Body of pancreas (tissue), 4 donors: Measurements from ENCODE around the gene CRIM1. TPM values are rescaled to one million over a fixed set of nuclear protein-coding genes. Genes with fewer than 3 reads are reported as not detected.

Experiments
- ATAC-seq: fragments of 150-250 bp; one replicate; pipeline ENCODE4 v1.9.1; 2016
- DNase-seq, 4 donors: peaks; one replicate each; pipeline ENCODE4 v3.0.0-alpha.2; 2019
- H3K27ac ChIP-seq, 4 donors: fragments of 200-600 bp; sonication (generic); 1 replicate in 3 of 4; 2 replicates in 1 of 4; pipeline versions ENCODE4 v1.5.1 to v1.6.1; 2016 to 2019; ENCODE audit warnings: mild to moderate bottlenecking in 1 of 4, mixed read lengths in 1 of 4, moderate library complexity in 1 of 4
- H3K27me3 ChIP-seq, 2 donors: fragments of 200-600 bp; sonication (generic); one replicate each; pipeline ENCODE4 v1.6.0; 2016; ENCODE audit warnings: mild to moderate bottlenecking in 1 of 2
- H3K36me3 ChIP-seq, 2 donors: fragments of 200-600 bp; sonication (generic); replicated peaks in 1 of 2; 2 replicates each; pipeline ENCODE4 v1.5.1; 2016; ENCODE audit warnings: low read depth in 2 of 2; ENCODE audit not compliant: insufficient read depth in 1 of 2
- H3K4me1 ChIP-seq: fragments of 200-600 bp; sonication (generic); one replicate; pipeline ENCODE4 v1.6.0; 2016
- H3K4me3 ChIP-seq, 2 donors: fragments of 200-600 bp; sonication (generic); 1 replicate in 1 of 2; 2 replicates in 1 of 2; pipeline ENCODE4 v1.5.1; 2016 to 2019
- H3K9me3 ChIP-seq, 3 donors: fragments of 200-600 bp; sonication (generic); 1 replicate in 2 of 3; 2 replicates in 1 of 3; pipeline ENCODE4 v1.5.1; 2016
- CTCF ChIP-seq, 7 experiments: fragments of 450-650 bp in 4 of 7; fragments of 200-600 bp in 3 of 7; sonication (generic) in 3 of 7; IDR thresholded peaks; one replicate each; pipeline ENCODE4 v1.5.1; 2016 to 2019; ENCODE audit warnings: antibody characterized with exemption in 7 of 7
- POLR2A ChIP-seq, 3 donors: fragments of 450-650 bp; IDR thresholded peaks; one replicate each; pipeline ENCODE4 v1.6.1; 2016; ENCODE audit warnings: antibody characterized with exemption in 3 of 3, mild to moderate bottlenecking in 2 of 3
- WGBS, 2 donors: methylation state at CpG; one replicate each; pipeline ENCODE4 v1.1.5; 2017; 5-methylcytosine and 5-hydroxymethylcytosine counted together
- intact Hi-C: fragments of 100-400 bp; cut with DNase I; formaldehyde crosslinking; loops from one replicate; pipeline ENCODE4 v1.15.1; 2023
- total RNA-seq, 2 donors: library from RNA; depleted of rRNA; stranded (reverse); fragments of >200 nt; gene quantifications; one replicate each; pipeline ENCODE4 v1.1.0, GENCODE V29; 2016

Gene CRIM1
- total RNA-seq, 2 donors from 2014 or later: 41.5 to 64.6 TPM

GRCh38 chr2:36411962-36412444 lies 56.4 kb downstream of the CRIM1 start:
- no peak for DNase-seq
- TF ChIP-seq POLR2A (IDR thresholded peaks at IDR 0.05) (no peak), CTCF (IDR thresholded peaks at IDR 0.05) (no peak)
- H3K4me1 ChIP-seq: peaks cover 34% of the 10 kb centered on the region
- H3K4me3 ChIP-seq: no peak overlapping the region
- no peaks in the 10 kb centered on the region for H3K27me3 ChIP-seq
- intact Hi-C loops: no loop called here
- H3K36me3 ChIP-seq: no peaks in the 10 kb centered on the region
- no peak overlapping the region for H3K27ac ChIP-seq
- no peaks in the 10 kb centered on the region for H3K9me3 ChIP-seq
- WGBS, 2 donors: 44 to 51% methylated on average over 11 of the region's 11 CpGs
- no peak for ATAC-seq

DNA sequence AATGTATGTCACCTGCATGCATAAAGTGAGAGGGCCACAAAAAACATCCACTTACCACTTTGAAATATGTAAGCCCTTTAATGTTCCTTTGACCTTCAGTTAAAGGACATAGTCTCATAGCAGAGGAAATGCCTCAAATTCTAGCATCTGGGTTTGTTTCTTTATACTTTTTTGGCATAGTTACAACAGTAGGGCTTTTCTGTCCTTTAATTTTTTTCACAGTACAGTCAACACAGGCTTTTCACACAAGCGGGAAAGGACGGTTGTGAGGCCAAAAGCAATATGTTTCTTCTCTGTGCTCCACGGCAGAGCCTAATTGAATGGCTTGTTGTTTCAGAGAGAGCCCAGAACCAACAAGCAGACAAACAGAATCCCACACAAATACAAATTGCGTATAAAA lies 57.6 kb downstream of the CRIM1 start:
- no peaks in the 10 kb centered on the region for H3K36me3 ChIP-seq
- no peaks in the 10 kb centered on the region for H3K27me3 ChIP-seq
- no peak overlapping the region for H3K4me3 ChIP-seq
- intact Hi-C loops: no loop called here
- no peaks in the 10 kb centered on the region for H3K9me3 ChIP-seq
- WGBS, 2 donors: 56 to 64% methylated on average over 4 of the region's 4 CpGs
- DNase-seq (no peak), ATAC-seq (no peak)
- TF ChIP-seq CTCF (IDR thresholded peaks at IDR 0.05) (no peak), POLR2A (IDR thresholded peaks at IDR 0.05) (no peak)
- H3K4me1 ChIP-seq: peaks cover 33% of the 10 kb centered on the region
- peak overlapping the region in 1 of 4 donors; percentile 43 for H3K27ac ChIP-seq

DNA sequence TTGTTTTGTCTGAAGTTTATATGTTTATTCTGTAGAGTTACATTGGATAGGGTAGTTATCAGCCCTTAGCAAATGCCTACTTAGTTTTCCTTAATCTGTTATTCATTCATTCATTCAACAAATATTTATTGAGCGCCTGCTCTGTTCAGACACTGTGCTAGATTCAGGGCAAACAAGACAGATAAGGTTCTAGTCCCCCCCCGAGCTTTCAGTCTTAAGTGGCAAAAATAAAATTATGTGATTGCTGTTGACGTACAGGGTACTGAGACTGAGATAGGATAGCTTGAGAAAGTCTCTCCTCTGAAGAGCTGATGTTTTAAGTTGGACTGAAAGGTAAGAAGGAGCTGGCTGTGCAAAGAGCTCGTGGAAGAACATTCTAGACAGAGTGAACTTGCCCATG lies 58.7 kb downstream of the CRIM1 start:
- TF ChIP-seq CTCF (IDR thresholded peaks at IDR 0.05) (no peak), POLR2A (IDR thresholded peaks at IDR 0.05) (no peak)
- ATAC-seq (no peak), DNase-seq (no peak)
- H3K36me3 ChIP-seq: no peaks in the 10 kb centered on the region
- H3K9me3 ChIP-seq: no peaks in the 10 kb centered on the region
- H3K4me3 ChIP-seq: no peak overlapping the region
- WGBS, 2 donors: 66 to 83% methylated on average over 4 of the region's 4 CpGs
- no peaks in the 10 kb centered on the region for H3K27me3 ChIP-seq
- H3K27ac ChIP-seq: peak overlapping the region in 1 of 4 donors; percentile 7
- intact Hi-C loops: no loop called here
- peaks cover 28% of the 10 kb centered on the region for H3K4me1 ChIP-seq

GRCh38 chr2:36415381-36416022 lies 59.9 kb downstream of the CRIM1 start:
- intact Hi-C loops: no loop called here
- no peaks in the 10 kb centered on the region for H3K9me3 ChIP-seq
- TF ChIP-seq POLR2A (IDR thresholded peaks at IDR 0.05) (no peak), CTCF (IDR thresholded peaks at IDR 0.05) (no peak)
- H3K4me1 ChIP-seq: peaks cover 21% of the 10 kb centered on the region
- 53 to 57% methylated on average over 6 of the region's 6 CpGs for WGBS, 2 donors
- H3K36me3 ChIP-seq: no peaks in the 10 kb centered on the region
- H3K27me3 ChIP-seq: no peaks in the 10 kb centered on the region
- H3K27ac ChIP-seq: no peak overlapping the region
- no peak overlapping the region for H3K4me3 ChIP-seq
- ATAC-seq (no peak), DNase-seq (no peak)
